Stomach (tissue), 9 donors: ENCODE data around the gene C19orf25. TPM values are rescaled to one million over a fixed set of nuclear protein-coding genes. Genes with fewer than 3 reads are reported as not detected.
A peak's percentile ranks its signal among the peaks of the same experiment; 100 is the strongest.

Experiments used
- DNase-seq, 2 donors: peaks; one replicate each; pipeline versions ENCODE4 v3.0.0 to v3.0.0-alpha.2; 2013 to 2019
- H3K27ac ChIP-seq, 5 donors: fragments of 200-600 bp in 4 of 5; sonication (generic) in 4 of 5; one replicate each; pipeline ENCODE4 v1.5.1; 2013 to 2019; ENCODE audit warnings: mild to moderate bottlenecking in 1 of 5, moderate library complexity in 1 of 5
- H3K27me3 ChIP-seq, 3 donors: fragments of 200-600 bp; sonication (generic); one replicate each; pipeline ENCODE4 v1.5.1; 2017 to 2019; ENCODE audit warnings: mixed run types in 1 of 3
- H3K36me3 ChIP-seq, 4 donors: fragments of 200-600 bp; sonication (generic); 1 replicate in 3 of 4; 2 replicates in 1 of 4; pipeline ENCODE4 v1.5.1; 2016 to 2019
- H3K4me1 ChIP-seq, 4 donors: fragments of 200-600 bp; sonication (generic); one replicate each; pipeline ENCODE4 v1.5.1; 2016 to 2019
- H3K4me3 ChIP-seq, 4 donors: fragments of 200-600 bp; sonication (generic) in 3 of 4; one replicate each; pipeline ENCODE4 v1.5.1; 2016 to 2019; ENCODE audit warnings: mild to moderate bottlenecking in 1 of 4
- H3K9me3 ChIP-seq, 4 donors: fragments of 200-600 bp; sonication (generic); one replicate each; pipeline ENCODE4 v1.5.1; 2016 to 2019
- CTCF ChIP-seq, 7 experiments: fragments of 450-650 bp in 4 of 7; fragments of 200-600 bp in 3 of 7; sonication (generic) in 3 of 7; IDR thresholded peaks; one replicate each; pipeline ENCODE4 v1.5.1; 2016 to 2019; ENCODE audit warnings: antibody characterized with exemption in 7 of 7, control low read depth in 2 of 7, mild to moderate bottlenecking in 1 of 7
- EP300 ChIP-seq: sonication (generic); formaldehyde crosslinking; IDR thresholded peaks from one replicate; pipeline ENCODE4 v1.6.1; 2017; ENCODE audit warnings: antibody characterized with exemption
- POLR2A ChIP-seq, 4 donors: fragments of 450-650 bp; IDR thresholded peaks; one replicate each; pipeline ENCODE4 v1.6.1; 2016; ENCODE audit warnings: antibody characterized with exemption in 4 of 4, control low read depth in 2 of 4, mild to moderate bottlenecking in 1 of 4, moderate library complexity in 1 of 4
- POLR2AphosphoS5 ChIP-seq, 3 donors: sonication (generic); formaldehyde crosslinking; IDR thresholded peaks; one replicate each; pipeline ENCODE4 v1.6.1; 2016; ENCODE audit warnings: antibody characterized with exemption in 3 of 3
- WGBS, 5 donors: extraction: QIAGEN DNeasy Blood & Tissue Kit in 3 of 5; methylation state at CpG; one replicate each; pipeline versions ENCODE4 v1.1.5 to v1.1.7; 2013 to 2018; 5-methylcytosine and 5-hydroxymethylcytosine counted together
- intact Hi-C: fragments of 100-400 bp; cut with DNase I; formaldehyde crosslinking; loops from one replicate; pipeline ENCODE4 v1.15.1; 2023; ENCODE audit warnings: low total_unique reads
- polyA plus RNA-seq, 3 donors: library from polyadenylated mRNA; stranded (reverse); fragments of 200-250 nt; gene quantifications; one replicate each; pipeline ENCODE4 v1.2.3, GENCODE V29; 2013
- total RNA-seq, 5 donors: library from RNA; depleted of rRNA; stranded (reverse); fragments of >200 nt; gene quantifications; one replicate each; pipeline versions ENCODE4 v1.1.0 to v1.2.3, GENCODE V29; 2014 to 2016
- donor health status: healthy with polysubstance abuse.
- donor health status: Bipolar disorder and iron deficiency.
- donor health status: healthy.

C19orf25 gene
- total and polyA plus RNA-seq, 8 donors: 5.4 to 84.3 (median 29.1) TPM

DNA sequence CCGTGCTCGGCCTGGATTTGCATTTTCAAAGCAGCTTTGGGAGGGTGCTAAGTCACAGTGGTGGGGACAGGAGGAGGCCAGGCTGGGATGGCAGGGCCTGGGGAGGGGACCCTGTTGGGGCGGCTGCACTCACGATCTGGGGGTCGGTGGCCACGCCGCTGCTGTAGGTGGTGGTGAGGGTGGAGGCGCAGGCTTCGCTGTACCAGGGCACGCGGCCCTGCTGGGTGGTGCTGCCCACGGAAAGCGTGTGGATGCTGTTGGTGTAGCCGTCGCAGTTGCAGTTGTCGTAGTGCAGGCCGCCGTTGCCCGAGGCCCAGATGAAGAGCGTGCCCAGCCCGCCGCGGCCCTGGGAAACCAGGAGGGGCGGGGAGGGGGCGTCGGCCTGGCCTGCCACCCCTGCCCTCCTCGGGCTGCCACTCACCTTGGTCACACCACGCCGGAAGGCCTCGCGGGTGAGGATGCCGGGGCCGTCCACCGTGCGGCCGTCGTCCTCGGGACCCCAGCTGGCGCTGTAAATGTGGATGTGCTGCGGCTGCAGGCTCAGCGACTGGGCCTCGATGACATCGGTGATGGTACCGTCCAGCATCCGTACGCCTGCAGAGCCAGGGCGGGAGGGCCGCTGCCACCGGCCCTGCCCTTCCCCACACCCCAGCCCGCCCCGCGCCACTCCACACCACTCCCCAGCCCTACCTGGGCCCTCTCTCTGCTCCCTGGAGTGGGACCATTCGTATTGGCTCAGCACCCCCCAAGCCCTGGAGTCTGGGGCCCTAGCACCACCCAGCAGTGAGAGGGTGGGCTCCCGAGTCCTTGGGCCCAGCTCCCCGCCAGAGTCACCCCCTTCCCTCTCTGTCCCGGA is 7.9 kb upstream of the C19orf25 start:
- intact Hi-C loops: no loop called here
- 92 to 94% (median 94%) methylated on average over 22 to 56 of the region's 56 CpGs for WGBS, 5 donors
- H3K4me3 ChIP-seq: no peak overlapping the region
- peak in 1 of 2 donors; percentile 5 for DNase-seq
- H3K9me3 ChIP-seq: no peaks in the 10 kb centered on the region
- no peak overlapping the region for H3K27ac ChIP-seq
- H3K36me3 ChIP-seq: no peaks in the 10 kb centered on the region
- H3K4me1 ChIP-seq: peaks cover 16 to 22% (median 21%) of the 10 kb centered on the region in 4 donors
- H3K27me3 ChIP-seq: peaks cover 0 to 11% (median 6%) of the 10 kb centered on the region in 3 donors
- TF ChIP-seq EP300: no peak
- TF ChIP-seq POLR2AphosphoS5 (IDR thresholded peaks at IDR 0.05): no peak
- TF ChIP-seq POLR2A (IDR thresholded peaks at IDR 0.05): no peak
- no peak for TF ChIP-seq CTCF (IDR thresholded peaks at IDR 0.05)

DNA sequence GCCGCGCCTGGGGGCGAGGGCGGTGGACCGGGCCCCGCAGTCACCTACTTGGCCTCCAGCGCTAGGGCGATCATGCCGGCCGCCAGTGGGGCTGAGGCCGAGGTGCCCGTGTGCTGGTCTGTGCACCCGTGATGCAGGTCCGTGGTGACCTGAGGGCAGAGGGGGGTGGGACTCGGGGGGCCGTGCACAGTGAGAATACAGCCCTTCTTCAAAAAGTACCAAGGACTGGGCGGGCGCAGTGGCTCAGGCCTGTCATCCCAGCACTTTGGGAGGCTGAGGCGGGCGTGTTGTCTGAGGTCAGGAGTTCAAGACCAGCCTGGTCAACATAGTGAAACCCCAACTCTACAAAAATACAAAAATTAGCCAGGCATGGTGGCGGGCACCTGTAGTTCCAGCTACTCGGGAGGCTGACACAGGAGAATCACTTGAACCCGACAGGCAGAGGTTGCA is 5.0 kb upstream of the C19orf25 start:
- H3K9me3 ChIP-seq: no peaks in the 10 kb centered on the region
- no peak for DNase-seq
- TF ChIP-seq CTCF (IDR thresholded peaks at IDR 0.05): no peak
- TF ChIP-seq POLR2AphosphoS5 (IDR thresholded peaks at IDR 0.05): no peak
- TF ChIP-seq EP300: no peak
- TF ChIP-seq POLR2A (IDR thresholded peaks at IDR 0.05): no peak

GRCh38 chr19:1483131-1483978 is 4.3 kb upstream of the C19orf25 start:
- DNase-seq: no peak
- Histone ChIP-seq H3K4me3 (no peak overlapping the region), H3K9me3 (no peaks in the 10 kb centered on the region), H3K36me3 (no peaks in the 10 kb centered on the region), H3K4me1 (peaks cover 11 to 13% (median 12%) of the 10 kb centered on the region in 4 donors), H3K27me3 (no peaks in the 10 kb centered on the region), H3K27ac (no peak overlapping the region)
- intact Hi-C loops: no loop called here
- WGBS, 5 donors: 91 to 94% (median 93%) methylated on average over 48 to 77 of the region's 77 CpGs
- TF ChIP-seq CTCF (IDR thresholded peaks at IDR 0.05): no peak
- TF ChIP-seq EP300: no peak
- TF ChIP-seq POLR2A (IDR thresholded peaks at IDR 0.05): no peak
- TF ChIP-seq POLR2AphosphoS5 (IDR thresholded peaks at IDR 0.05): no peak

More for the DNA sequence above, 5.0 kb upstream of the C19orf25 start:
- intact Hi-C loops: no loop called here
- 85 to 96% (median 92%) methylated on average over 17 to 23 of the region's 23 CpGs for WGBS, 5 donors
- H3K4me3 ChIP-seq: no peak overlapping the region
- H3K36me3 ChIP-seq: no peaks in the 10 kb centered on the region
- peaks cover 6 to 8% (median 7%) of the 10 kb centered on the region in 4 donors for H3K4me1 ChIP-seq
- H3K27me3 ChIP-seq: no peaks in the 10 kb centered on the region
- no peak overlapping the region for H3K27ac ChIP-seq
